Measurements from ENCODE around the gene LAMA5. TPM values are rescaled to one million over a fixed set of nuclear protein-coding genes. Genes with fewer than 3 reads are reported as not detected.

The LAMA5 gene
- total RNA-seq, 4 donors from 2014 or later: 13.0 to 35.8 (median 22.7) TPM

DNA sequence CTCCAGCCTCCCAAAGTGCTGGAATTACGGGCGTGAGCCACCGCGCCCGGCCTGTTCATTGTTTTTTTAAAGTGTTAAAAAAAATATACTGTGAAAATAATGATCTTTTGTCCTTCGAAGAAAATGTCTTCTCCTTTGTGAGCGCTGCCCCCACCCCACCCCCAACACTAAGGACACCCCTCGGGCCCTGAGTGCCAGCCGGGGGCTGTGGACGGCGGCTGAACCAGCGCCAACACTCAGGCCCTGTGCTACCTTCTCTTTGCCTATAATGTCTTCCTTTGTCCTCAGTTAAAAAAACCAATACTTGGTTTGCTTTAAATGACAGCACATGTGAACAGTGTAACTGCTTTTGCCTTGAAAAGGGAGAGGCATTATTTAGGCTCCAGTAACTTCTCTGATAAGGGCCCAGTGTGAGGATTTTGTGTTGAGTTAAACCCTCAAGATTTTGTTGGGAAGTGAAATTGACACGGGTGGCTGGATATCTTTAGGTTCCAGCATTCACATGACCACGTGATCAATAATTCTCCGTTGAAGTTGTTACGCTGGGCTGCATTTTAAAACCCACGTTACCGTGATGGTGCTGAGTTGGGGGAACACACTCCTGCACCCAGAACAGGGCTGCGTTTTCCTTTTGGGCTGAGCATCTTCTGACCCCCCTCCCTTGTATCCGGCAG is 73.9 kb downstream of the LAMA5 start:
- intact Hi-C loops (cut with DNase I; ENCODE audit: low total_unique reads): no loop called here
- no peaks in the 10 kb centered on the region for H3K27me3 ChIP-seq
- no peak overlapping the region for H3K27ac ChIP-seq
- no peaks in the 10 kb centered on the region for H3K4me1 ChIP-seq
- no peaks in the 10 kb centered on the region for H3K9me3 ChIP-seq
- peaks cover 0 to 81% of the 10 kb centered on the region in 2 donors for H3K36me3 ChIP-seq
- no peak overlapping the region for H3K4me3 ChIP-seq
- TF ChIP-seq, protein P1, sequence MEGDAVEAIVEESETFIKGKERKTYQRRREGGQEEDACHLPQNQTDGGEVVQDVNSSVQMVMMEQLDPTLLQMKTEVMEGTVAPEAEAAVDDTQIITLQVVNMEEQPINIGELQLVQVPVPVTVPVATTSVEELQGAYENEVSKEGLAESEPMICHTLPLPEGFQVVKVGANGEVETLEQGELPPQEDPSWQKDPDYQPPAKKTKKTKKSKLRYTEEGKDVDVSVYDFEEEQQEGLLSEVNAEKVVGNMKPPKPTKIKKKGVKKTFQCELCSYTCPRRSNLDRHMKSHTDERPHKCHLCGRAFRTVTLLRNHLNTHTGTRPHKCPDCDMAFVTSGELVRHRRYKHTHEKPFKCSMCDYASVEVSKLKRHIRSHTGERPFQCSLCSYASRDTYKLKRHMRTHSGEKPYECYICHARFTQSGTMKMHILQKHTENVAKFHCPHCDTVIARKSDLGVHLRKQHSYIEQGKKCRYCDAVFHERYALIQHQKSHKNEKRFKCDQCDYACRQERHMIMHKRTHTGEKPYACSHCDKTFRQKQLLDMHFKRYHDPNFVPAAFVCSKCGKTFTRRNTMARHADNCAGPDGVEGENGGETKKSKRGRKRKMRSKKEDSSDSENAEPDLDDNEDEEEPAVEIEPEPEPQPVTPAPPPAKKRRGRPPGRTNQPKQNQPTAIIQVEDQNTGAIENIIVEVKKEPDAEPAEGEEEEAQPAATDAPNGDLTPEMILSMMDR (IDR thresholded peaks at IDR 0.05 in 4 of 5, conservative IDR thresholded peaks at IDR 0.05 in 1 of 5): no peak
- TF ChIP-seq POLR2A (IDR thresholded peaks at IDR 0.05): no peak
- ATAC-seq (no peak), DNase-seq (no peak)
- in situ Hi-C loops (cut with MboI; ENCODE audit: low sequenced_read_pairs in 4 of 4): loop anchor here in 3 of 4 donors (5.0 to 25.0 kb wide), 3 partner anchors 89 to 94 kb away; partner anchors contain the start of gene RPS21 (in 2 of the 3)

DNA sequence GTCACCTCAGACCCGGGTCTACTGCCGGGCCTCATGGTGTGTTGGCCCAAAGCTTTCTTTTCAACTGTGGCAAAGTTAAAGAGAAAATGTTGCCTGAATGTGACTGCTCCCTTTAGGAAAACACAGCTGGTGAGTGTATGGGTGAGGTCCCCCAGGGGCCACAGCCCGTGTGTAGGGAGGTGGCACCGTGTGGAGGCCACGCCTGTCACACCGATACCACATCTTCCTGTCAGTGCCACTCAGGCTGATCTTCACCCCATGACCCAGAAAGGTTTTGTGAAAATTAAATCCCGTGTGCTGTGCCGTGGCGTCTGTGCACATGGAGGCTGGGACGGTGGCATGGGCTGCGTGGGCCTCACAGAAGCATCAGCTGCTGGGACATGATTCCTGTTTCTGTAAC is 75.0 kb downstream of the LAMA5 start:
- no peaks in the 10 kb centered on the region for H3K27me3 ChIP-seq
- no peaks in the 10 kb centered on the region for H3K9me3 ChIP-seq
- ATAC-seq: no peak
- in situ Hi-C loops (cut with MboI; ENCODE audit: low sequenced_read_pairs in 4 of 4): loop anchor here in 3 of 4 donors (5.0 to 25.0 kb wide), 3 partner anchors 90 to 95 kb away; partner anchors contain the start of gene RPS21 (in 2 of the 3)
- peaks cover 0 to 82% of the 10 kb centered on the region in 2 donors for H3K36me3 ChIP-seq
- DNase-seq: no peak
- no peaks in the 10 kb centered on the region for H3K4me1 ChIP-seq
- no peak overlapping the region for H3K27ac ChIP-seq
- TF ChIP-seq, protein P1 (IDR thresholded peaks at IDR 0.05 in 4 of 5, conservative IDR thresholded peaks at IDR 0.05 in 1 of 5): no peak
- no peak for TF ChIP-seq POLR2A (IDR thresholded peaks at IDR 0.05)
- intact Hi-C loops (cut with DNase I; ENCODE audit: low total_unique reads): no loop called here
- no peak overlapping the region for H3K4me3 ChIP-seq

GRCh38 chr20:62291251-62292066 is 75.7 kb downstream of the LAMA5 start:
- H3K4me3 ChIP-seq: no peak overlapping the region
- H3K27me3 ChIP-seq: no peaks in the 10 kb centered on the region
- no peak for DNase-seq
- in situ Hi-C loops (cut with MboI; ENCODE audit: low sequenced_read_pairs in 4 of 4) (loop anchor here in 3 of 4 donors (5.0 to 25.0 kb wide), 3 partner anchors 91 to 96 kb away; partner anchors contain the start of gene RPS21 (in 2 of the 3)), intact Hi-C loops (cut with DNase I; ENCODE audit: low total_unique reads) (no loop called here)
- peaks cover 0 to 82% of the 10 kb centered on the region in 2 donors for H3K36me3 ChIP-seq
- no peak for ATAC-seq
- H3K4me1 ChIP-seq: no peaks in the 10 kb centered on the region
- TF ChIP-seq POLR2A (IDR thresholded peaks at IDR 0.05): no peak
- TF ChIP-seq, protein P1 (IDR thresholded peaks at IDR 0.05 in 4 of 5, conservative IDR thresholded peaks at IDR 0.05 in 1 of 5): no peak
- H3K9me3 ChIP-seq: no peaks in the 10 kb centered on the region
- H3K27ac ChIP-seq: no peak overlapping the region

- H3K36me3 ChIP-seq: peaks cover 0 to 82% of the 10 kb centered on the region in 2 donors
- intact Hi-C loops (cut with DNase I; ENCODE audit: low total_unique reads) (no loop called here), in situ Hi-C loops (cut with MboI; ENCODE audit: low sequenced_read_pairs in 4 of 4) (loop anchor here in 3 of 4 donors (5.0 to 25.0 kb wide), 3 partner anchors 92 to 97 kb away; partner anchors contain the start of gene RPS21 (in 2 of the 3))
- H3K4me1 ChIP-seq: peaks cover 0 to 5% of the 10 kb centered on the region in 2 donors
- DNase-seq (no peak), ATAC-seq (no peak)
- no peak overlapping the region for H3K4me3 ChIP-seq
- no peaks in the 10 kb centered on the region for H3K27me3 ChIP-seq
- no peaks in the 10 kb centered on the region for H3K9me3 ChIP-seq
- TF ChIP-seq POLR2A (IDR thresholded peaks at IDR 0.05): no peak
- TF ChIP-seq, protein P1 (IDR thresholded peaks at IDR 0.05 in 4 of 5, conservative IDR thresholded peaks at IDR 0.05 in 1 of 5): no peak
- no peak overlapping the region for H3K27ac ChIP-seq
These were observed 77.2 kb downstream of the LAMA5 start for GRCh38 chr20:62289898-62290297.

Measured in gastrocnemius medialis (tissue), 4 donors.